ENCODE measurements around the gene ACER2.

ACER2 gene

DNA sequence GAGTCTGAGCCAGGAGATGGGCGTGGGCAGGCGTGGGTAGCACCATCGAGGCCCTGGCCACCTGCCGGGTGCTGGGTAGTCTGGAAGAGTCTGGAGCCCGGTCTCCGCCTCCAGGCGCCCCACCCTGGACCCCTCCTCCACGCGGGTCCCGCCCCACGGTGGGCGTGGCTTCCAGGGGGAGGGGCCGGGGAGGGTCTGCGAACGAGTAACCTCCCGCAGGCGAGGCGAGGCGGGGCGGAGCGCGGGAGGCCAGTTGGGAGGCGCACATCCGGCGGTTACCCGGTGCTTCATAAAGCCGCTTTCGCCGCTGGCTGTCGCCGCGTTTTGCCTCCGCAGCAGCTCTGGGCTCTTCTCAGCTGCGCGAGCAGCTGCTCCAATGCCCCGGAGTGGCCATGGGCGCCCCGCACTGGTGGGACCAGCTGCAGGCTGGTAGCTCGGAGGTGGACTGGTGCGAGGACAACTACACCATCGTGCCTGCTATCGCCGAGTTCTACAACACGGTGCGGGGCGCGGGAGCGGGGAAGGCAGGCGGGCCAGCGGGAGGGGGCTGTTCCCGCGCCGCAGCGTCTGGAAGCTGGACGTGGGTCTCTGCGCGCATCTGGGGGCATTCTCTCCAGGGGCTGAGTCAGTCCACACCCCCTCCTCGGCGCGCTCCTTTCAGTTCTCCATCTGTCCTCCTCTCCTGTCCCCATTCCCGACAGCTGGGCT, at the start of gene ACER2 (continued):
- TF ChIP-seq ZNF274 (IDR thresholded peaks at IDR 0.05; ENCODE audit: low read length): no peak
- TF ChIP-seq ZNF274 (tag by site-specific recombination; IDR thresholded peaks at IDR 0.05; ENCODE audit: borderline replicate concordance): no peak
- no peak for TF ChIP-seq ZNF677 (tag by site-specific recombination; IDR thresholded peaks at IDR 0.05)
- TF ChIP-seq ZNF626 (tag by site-specific recombination; IDR thresholded peaks at IDR 0.05): no peak
- no peak for TF ChIP-seq REPIN1 (tag by site-specific recombination; IDR thresholded peaks at IDR 0.05; ENCODE audit: low read depth)
- TF ChIP-seq BCL11B (tag by site-specific recombination; IDR thresholded peaks at IDR 0.05; ENCODE audit: low read depth): no peak
- TF ChIP-seq ZNF292 (tag by site-specific recombination; IDR thresholded peaks at IDR 0.05; ENCODE audit: borderline replicate concordance, low read depth): no peak
- TF ChIP-seq ZNF792 (tag by site-specific recombination; IDR thresholded peaks at IDR 0.05): 0 out of 2 replicates have a peak, but pooled peaks have one; percentile 5
- no peak for TF ChIP-seq KLF10 (tag by site-specific recombination; IDR thresholded peaks at IDR 0.05)
- TF ChIP-seq ZNF184 (tag by site-specific recombination; IDR thresholded peaks at IDR 0.05): no peak
- no peak for TF ChIP-seq ZBTB21 (tag by site-specific recombination; IDR thresholded peaks at IDR 0.05)
- peak; percentile 89 for TF ChIP-seq KLF9 (tag by site-specific recombination; IDR thresholded peaks at IDR 0.05; ENCODE audit: low read depth)
- TF ChIP-seq, protein P1, sequence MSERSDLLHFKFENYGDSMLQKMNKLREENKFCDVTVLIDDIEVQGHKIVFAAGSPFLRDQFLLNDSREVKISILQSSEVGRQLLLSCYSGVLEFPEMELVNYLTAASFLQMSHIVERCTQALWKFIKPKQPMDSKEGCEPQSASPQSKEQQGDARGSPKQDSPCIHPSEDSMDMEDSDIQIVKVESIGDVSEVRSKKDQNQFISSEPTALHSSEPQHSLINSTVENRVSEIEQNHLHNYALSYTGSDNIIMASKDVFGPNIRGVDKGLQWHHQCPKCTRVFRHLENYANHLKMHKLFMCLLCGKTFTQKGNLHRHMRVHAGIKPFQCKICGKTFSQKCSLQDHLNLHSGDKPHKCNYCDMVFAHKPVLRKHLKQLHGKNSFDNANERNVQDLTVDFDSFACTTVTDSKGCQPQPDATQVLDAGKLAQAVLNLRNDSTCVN (tag by site-specific recombination; optimal IDR thresholded peaks at IDR 0.05): peak; percentile 83
- TF ChIP-seq ZNF654 (tag by site-specific recombination; IDR thresholded peaks at IDR 0.05; ENCODE audit: low read depth): no peak
- TF ChIP-seq, protein P2, sequence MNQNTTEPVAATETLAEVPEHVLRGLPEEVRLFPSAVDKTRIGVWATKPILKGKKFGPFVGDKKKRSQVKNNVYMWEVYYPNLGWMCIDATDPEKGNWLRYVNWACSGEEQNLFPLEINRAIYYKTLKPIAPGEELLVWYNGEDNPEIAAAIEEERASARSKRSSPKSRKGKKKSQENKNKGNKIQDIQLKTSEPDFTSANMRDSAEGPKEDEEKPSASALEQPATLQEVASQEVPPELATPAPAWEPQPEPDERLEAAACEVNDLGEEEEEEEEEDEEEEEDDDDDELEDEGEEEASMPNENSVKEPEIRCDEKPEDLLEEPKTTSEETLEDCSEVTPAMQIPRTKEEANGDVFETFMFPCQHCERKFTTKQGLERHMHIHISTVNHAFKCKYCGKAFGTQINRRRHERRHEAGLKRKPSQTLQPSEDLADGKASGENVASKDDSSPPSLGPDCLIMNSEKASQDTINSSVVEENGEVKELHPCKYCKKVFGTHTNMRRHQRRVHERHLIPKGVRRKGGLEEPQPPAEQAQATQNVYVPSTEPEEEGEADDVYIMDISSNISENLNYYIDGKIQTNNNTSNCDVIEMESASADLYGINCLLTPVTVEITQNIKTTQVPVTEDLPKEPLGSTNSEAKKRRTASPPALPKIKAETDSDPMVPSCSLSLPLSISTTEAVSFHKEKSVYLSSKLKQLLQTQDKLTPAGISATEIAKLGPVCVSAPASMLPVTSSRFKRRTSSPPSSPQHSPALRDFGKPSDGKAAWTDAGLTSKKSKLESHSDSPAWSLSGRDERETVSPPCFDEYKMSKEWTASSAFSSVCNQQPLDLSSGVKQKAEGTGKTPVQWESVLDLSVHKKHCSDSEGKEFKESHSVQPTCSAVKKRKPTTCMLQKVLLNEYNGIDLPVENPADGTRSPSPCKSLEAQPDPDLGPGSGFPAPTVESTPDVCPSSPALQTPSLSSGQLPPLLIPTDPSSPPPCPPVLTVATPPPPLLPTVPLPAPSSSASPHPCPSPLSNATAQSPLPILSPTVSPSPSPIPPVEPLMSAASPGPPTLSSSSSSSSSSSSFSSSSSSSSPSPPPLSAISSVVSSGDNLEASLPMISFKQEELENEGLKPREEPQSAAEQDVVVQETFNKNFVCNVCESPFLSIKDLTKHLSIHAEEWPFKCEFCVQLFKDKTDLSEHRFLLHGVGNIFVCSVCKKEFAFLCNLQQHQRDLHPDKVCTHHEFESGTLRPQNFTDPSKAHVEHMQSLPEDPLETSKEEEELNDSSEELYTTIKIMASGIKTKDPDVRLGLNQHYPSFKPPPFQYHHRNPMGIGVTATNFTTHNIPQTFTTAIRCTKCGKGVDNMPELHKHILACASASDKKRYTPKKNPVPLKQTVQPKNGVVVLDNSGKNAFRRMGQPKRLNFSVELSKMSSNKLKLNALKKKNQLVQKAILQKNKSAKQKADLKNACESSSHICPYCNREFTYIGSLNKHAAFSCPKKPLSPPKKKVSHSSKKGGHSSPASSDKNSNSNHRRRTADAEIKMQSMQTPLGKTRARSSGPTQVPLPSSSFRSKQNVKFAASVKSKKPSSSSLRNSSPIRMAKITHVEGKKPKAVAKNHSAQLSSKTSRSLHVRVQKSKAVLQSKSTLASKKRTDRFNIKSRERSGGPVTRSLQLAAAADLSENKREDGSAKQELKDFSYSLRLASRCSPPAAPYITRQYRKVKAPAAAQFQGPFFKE (tag by site-specific recombination; IDR thresholded peaks at IDR 0.05; ENCODE audit: borderline replicate concordance): no peak
- no peak for TF ChIP-seq ZBTB7A (tag by site-specific recombination; IDR thresholded peaks at IDR 0.05; ENCODE audit: low read depth)
- TF ChIP-seq, protein P3, sequence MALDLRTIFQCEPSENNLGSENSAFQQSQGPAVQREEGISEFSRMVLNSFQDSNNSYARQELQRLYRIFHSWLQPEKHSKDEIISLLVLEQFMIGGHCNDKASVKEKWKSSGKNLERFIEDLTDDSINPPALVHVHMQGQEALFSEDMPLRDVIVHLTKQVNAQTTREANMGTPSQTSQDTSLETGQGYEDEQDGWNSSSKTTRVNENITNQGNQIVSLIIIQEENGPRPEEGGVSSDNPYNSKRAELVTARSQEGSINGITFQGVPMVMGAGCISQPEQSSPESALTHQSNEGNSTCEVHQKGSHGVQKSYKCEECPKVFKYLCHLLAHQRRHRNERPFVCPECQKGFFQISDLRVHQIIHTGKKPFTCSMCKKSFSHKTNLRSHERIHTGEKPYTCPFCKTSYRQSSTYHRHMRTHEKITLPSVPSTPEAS (tag by site-specific recombination; IDR thresholded peaks at IDR 0.05): no peak
- TF ChIP-seq ZIC2 (tag by site-specific recombination; IDR thresholded peaks at IDR 0.05): no peak
- TF ChIP-seq, protein P4, sequence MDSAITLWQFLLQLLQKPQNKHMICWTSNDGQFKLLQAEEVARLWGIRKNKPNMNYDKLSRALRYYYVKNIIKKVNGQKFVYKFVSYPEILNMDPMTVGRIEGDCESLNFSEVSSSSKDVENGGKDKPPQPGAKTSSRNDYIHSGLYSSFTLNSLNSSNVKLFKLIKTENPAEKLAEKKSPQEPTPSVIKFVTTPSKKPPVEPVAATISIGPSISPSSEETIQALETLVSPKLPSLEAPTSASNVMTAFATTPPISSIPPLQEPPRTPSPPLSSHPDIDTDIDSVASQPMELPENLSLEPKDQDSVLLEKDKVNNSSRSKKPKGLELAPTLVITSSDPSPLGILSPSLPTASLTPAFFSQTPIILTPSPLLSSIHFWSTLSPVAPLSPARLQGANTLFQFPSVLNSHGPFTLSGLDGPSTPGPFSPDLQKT (IDR thresholded peaks at IDR 0.05; ENCODE audit: borderline replicate concordance, low read depth, low read length): no peak; the same call in 1 of the 2 replicates
- TF ChIP-seq, protein P5, sequence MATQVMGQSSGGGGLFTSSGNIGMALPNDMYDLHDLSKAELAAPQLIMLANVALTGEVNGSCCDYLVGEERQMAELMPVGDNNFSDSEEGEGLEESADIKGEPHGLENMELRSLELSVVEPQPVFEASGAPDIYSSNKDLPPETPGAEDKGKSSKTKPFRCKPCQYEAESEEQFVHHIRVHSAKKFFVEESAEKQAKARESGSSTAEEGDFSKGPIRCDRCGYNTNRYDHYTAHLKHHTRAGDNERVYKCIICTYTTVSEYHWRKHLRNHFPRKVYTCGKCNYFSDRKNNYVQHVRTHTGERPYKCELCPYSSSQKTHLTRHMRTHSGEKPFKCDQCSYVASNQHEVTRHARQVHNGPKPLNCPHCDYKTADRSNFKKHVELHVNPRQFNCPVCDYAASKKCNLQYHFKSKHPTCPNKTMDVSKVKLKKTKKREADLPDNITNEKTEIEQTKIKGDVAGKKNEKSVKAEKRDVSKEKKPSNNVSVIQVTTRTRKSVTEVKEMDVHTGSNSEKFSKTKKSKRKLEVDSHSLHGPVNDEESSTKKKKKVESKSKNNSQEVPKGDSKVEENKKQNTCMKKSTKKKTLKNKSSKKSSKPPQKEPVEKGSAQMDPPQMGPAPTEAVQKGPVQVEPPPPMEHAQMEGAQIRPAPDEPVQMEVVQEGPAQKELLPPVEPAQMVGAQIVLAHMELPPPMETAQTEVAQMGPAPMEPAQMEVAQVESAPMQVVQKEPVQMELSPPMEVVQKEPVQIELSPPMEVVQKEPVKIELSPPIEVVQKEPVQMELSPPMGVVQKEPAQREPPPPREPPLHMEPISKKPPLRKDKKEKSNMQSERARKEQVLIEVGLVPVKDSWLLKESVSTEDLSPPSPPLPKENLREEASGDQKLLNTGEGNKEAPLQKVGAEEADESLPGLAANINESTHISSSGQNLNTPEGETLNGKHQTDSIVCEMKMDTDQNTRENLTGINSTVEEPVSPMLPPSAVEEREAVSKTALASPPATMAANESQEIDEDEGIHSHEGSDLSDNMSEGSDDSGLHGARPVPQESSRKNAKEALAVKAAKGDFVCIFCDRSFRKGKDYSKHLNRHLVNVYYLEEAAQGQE (tag by site-specific recombination; IDR thresholded peaks at IDR 0.05): no peak
- TF ChIP-seq ZNF266 (tag by site-specific recombination; IDR thresholded peaks at IDR 0.05; ENCODE audit: low read depth): no peak
- TF ChIP-seq ZNF169 (tag by site-specific recombination; IDR thresholded peaks at IDR 0.05): no peak
- TF ChIP-seq, protein P6, sequence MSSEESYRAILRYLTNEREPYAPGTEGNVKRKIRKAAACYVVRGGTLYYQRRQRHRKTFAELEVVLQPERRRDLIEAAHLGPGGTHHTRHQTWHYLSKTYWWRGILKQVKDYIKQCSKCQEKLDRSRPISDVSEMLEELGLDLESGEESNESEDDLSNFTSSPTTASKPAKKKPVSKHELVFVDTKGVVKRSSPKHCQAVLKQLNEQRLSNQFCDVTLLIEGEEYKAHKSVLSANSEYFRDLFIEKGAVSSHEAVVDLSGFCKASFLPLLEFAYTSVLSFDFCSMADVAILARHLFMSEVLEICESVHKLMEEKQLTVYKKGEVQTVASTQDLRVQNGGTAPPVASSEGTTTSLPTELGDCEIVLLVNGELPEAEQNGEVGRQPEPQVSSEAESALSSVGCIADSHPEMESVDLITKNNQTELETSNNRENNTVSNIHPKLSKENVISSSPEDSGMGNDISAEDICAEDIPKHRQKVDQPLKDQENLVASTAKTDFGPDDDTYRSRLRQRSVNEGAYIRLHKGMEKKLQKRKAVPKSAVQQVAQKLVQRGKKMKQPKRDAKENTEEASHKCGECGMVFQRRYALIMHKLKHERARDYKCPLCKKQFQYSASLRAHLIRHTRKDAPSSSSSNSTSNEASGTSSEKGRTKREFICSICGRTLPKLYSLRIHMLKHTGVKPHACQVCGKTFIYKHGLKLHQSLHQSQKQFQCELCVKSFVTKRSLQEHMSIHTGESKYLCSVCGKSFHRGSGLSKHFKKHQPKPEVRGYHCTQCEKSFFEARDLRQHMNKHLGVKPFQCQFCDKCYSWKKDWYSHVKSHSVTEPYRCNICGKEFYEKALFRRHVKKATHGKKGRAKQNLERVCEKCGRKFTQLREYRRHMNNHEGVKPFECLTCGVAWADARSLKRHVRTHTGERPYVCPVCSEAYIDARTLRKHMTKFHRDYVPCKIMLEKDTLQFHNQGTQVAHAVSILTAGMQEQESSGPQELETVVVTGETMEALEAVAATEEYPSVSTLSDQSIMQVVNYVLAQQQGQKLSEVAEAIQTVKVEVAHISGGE (tag by site-specific recombination; conservative IDR thresholded peaks at IDR 0.05; ENCODE audit: low read depth): peak; percentile 90

Data from HEK293 (cell line).